Breast epithelium (tissue), 3 donors: ENCODE results near the gene ZNF221.

ENCODE experiments used
- CTCF ChIP-seq, 3 donors: fragments of 450-650 bp; IDR thresholded peaks; one replicate each; pipeline ENCODE4 v1.5.1; 2016 to 2017; ENCODE audit warnings: antibody characterized with exemption in 3 of 3, mild to moderate bottlenecking in 3 of 3, moderate library complexity in 3 of 3
- POLR2A ChIP-seq: fragments of 450-650 bp; IDR thresholded peaks from one replicate; pipeline ENCODE4 v1.6.1; 2016; ENCODE audit warnings: antibody characterized with exemption, mild to moderate bottlenecking, moderate library complexity
- POLR2AphosphoS5 ChIP-seq, 3 donors: sonication (generic); formaldehyde crosslinking; IDR thresholded peaks; one replicate each; pipeline ENCODE4 v1.6.1; 2017; ENCODE audit warnings: antibody characterized with exemption in 3 of 3

GRCh38 chr19:44003461-44004009 lies 52.5 kb downstream of the ZNF221 start:
- no peak for TF ChIP-seq POLR2AphosphoS5 (IDR thresholded peaks at IDR 0.05)
- TF ChIP-seq CTCF (IDR thresholded peaks at IDR 0.05), result no peak
- TF ChIP-seq POLR2A, result no peak
